RWPE2 (cell line): ENCODE measurements around the gene FAT2.

Source experiments
- ATAC-seq: fragments of 200-7000 bp; cut with Tn5 transposase; 3 replicates; pipeline ENCODE4 v1.9.1; 2021; ENCODE audit warnings: low read depth
- DNase-seq: peaks from one replicate; pipeline ENCODE4 v3.0.0-alpha.2; 2020; ENCODE audit warnings: low spot score
- H3K27ac ChIP-seq: fragments of 450-650 bp; 2 replicates; pipeline ENCODE4 v1.5.1; 2017; ENCODE audit warnings: mild to moderate bottlenecking; ENCODE audit not compliant: poor library complexity, severe bottlenecking
- H3K27me3 ChIP-seq: fragments of 250-450 bp; sonication (Bioruptor Pico); 2 replicates; pipeline ENCODE4 v1.5.1; 2021; ENCODE audit warnings: mild to moderate bottlenecking, moderate library complexity; ENCODE audit not compliant: insufficient read depth, poor library complexity, severe bottlenecking
- H3K36me3 ChIP-seq: fragments of 250-450 bp; sonication (Bioruptor Pico); 2 replicates; pipeline ENCODE4 v1.5.1; 2020; ENCODE audit warnings: low read depth, mild to moderate bottlenecking, moderate library complexity
- H3K4me1 ChIP-seq: fragments of 250-450 bp; sonication (Bioruptor Pico); 2 replicates; pipeline ENCODE4 v1.5.1; 2021; ENCODE audit warnings: mild to moderate bottlenecking, moderate library complexity; ENCODE audit not compliant: insufficient read depth, poor library complexity, severe bottlenecking
- H3K4me3 ChIP-seq: fragments of 250-450 bp; sonication (Bioruptor Pico); 2 replicates; pipeline ENCODE4 v1.5.1; 2021; ENCODE audit warnings: mild to moderate bottlenecking, moderate library complexity; ENCODE audit not compliant: severe bottlenecking
- H3K9me3 ChIP-seq: fragments of 250-450 bp; sonication (Bioruptor Pico); 2 replicates; pipeline ENCODE4 v1.5.1; 2021; ENCODE audit warnings: mild to moderate bottlenecking, moderate library complexity; ENCODE audit not compliant: severe bottlenecking
- TF ChIP-seq, protein P1 (sequence below): fragments of 450-650 bp; IDR thresholded peaks from one replicate; pipeline ENCODE4 v1.5.1; 2017; ENCODE audit warnings: mild to moderate bottlenecking, moderate library complexity; ENCODE audit not compliant: poor library complexity, severe bottlenecking

FAT2 gene

DNA sequence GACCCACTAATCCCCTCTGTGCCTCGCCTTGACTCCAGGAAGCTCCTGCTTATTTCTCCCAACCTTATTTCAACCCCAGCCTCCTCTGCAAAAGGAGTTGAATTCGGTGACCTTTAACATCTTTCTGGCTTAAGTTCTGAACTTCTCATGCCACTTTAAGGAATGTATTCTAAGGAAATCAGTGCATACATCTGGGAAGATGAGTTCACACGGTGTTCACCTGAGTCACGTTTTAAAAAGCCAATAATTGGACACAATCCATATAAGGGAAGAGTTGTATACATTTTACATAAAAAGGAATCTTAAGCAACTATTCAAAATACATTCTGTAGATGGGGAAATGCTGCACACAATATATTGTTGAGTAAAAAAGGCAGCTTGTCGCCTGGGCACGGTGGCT is 33.2 kb downstream of the FAT2 start:
- TF ChIP-seq, protein P1, sequence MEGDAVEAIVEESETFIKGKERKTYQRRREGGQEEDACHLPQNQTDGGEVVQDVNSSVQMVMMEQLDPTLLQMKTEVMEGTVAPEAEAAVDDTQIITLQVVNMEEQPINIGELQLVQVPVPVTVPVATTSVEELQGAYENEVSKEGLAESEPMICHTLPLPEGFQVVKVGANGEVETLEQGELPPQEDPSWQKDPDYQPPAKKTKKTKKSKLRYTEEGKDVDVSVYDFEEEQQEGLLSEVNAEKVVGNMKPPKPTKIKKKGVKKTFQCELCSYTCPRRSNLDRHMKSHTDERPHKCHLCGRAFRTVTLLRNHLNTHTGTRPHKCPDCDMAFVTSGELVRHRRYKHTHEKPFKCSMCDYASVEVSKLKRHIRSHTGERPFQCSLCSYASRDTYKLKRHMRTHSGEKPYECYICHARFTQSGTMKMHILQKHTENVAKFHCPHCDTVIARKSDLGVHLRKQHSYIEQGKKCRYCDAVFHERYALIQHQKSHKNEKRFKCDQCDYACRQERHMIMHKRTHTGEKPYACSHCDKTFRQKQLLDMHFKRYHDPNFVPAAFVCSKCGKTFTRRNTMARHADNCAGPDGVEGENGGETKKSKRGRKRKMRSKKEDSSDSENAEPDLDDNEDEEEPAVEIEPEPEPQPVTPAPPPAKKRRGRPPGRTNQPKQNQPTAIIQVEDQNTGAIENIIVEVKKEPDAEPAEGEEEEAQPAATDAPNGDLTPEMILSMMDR = no peak
- no peak overlapping the region for H3K4me3 ChIP-seq
- ATAC-seq (peak; percentile 38; the same call in 1 of the 3 replicates), DNase-seq (no peak)
- no peak overlapping the region for H3K27ac ChIP-seq
- H3K9me3 ChIP-seq = no peaks in the 10 kb centered on the region
- no peaks in the 10 kb centered on the region for H3K27me3 ChIP-seq
- H3K4me1 ChIP-seq = no peaks in the 10 kb centered on the region
- H3K36me3 ChIP-seq = peaks cover 96% of the 10 kb centered on the region

- H3K4me3 ChIP-seq = no peak overlapping the region
- TF ChIP-seq, protein P1 = no peak
- no peaks in the 10 kb centered on the region for H3K27me3 ChIP-seq
- no peak overlapping the region for H3K27ac ChIP-seq
- DNase-seq (no peak), ATAC-seq (no peak)
- H3K4me1 ChIP-seq = no peaks in the 10 kb centered on the region
- H3K36me3 ChIP-seq = peaks cover 96% of the 10 kb centered on the region
- H3K9me3 ChIP-seq = no peaks in the 10 kb centered on the region
These were observed 33.7 kb downstream of the FAT2 start for GRCh38 chr5:151557466-151557865.

DNA sequence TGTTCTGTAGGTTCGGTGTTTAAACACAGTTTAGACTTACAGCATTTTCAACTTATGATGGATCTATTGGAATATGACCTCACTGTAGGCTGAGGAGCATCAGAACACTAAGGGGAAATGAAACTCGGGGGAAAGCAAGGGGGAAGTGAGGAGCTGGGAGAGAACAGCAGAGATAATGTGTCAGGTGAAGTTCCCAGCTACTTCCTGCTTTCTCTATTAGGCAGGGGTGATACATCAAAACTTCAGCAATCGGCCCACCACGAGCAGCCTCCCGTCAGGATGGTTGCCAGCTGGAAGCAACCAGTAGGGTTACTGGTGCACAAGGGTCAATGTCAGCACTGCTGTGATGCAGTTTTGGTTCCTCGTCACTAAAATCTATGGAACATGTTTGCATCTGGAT is 34.3 kb downstream of the FAT2 start:
- TF ChIP-seq, protein P1 = no peak
- Histone ChIP-seq H3K36me3 (peaks cover 96% of the 10 kb centered on the region), H3K4me1 (no peaks in the 10 kb centered on the region), H3K9me3 (no peaks in the 10 kb centered on the region), H3K4me3 (no peak overlapping the region), H3K27me3 (no peaks in the 10 kb centered on the region), H3K27ac (no peak overlapping the region)
- no peak for DNase-seq
- ATAC-seq = no peak

GRCh38 chr5:151555760-151556576 is 35.2 kb downstream of the FAT2 start:
- no peaks in the 10 kb centered on the region for H3K4me1 ChIP-seq
- TF ChIP-seq, protein P1 = no peak
- H3K4me3 ChIP-seq = no peak overlapping the region
- no peak overlapping the region for H3K27ac ChIP-seq
- no peak for ATAC-seq
- no peaks in the 10 kb centered on the region for H3K27me3 ChIP-seq
- DNase-seq = no peak
- H3K36me3 ChIP-seq = peaks cover 96% of the 10 kb centered on the region
- H3K9me3 ChIP-seq = no peaks in the 10 kb centered on the region

- H3K4me1 ChIP-seq = no peaks in the 10 kb centered on the region
- no peaks in the 10 kb centered on the region for H3K9me3 ChIP-seq
- H3K4me3 ChIP-seq = no peak overlapping the region
- peaks cover 99% of the 10 kb centered on the region for H3K36me3 ChIP-seq
- H3K27ac ChIP-seq = no peak overlapping the region
- TF ChIP-seq, protein P1 = no peak
- no peak for ATAC-seq
- no peak for DNase-seq
- no peaks in the 10 kb centered on the region for H3K27me3 ChIP-seq
These were observed 37.4 kb downstream of the FAT2 start for GRCh38 chr5:151553695-151554094.
